Activated T-helper 1 cell treated with Interleukin-2 at 50 U/mL for 16 hours (primary cell): ENCODE measurements around the gene ARFGEF2.

Experiments
- DNase-seq: peaks from one replicate; pipeline ENCODE4 v3.0.0-alpha.2; 2020; ENCODE audit warnings: low read depth

The ARFGEF2 gene

DNA sequence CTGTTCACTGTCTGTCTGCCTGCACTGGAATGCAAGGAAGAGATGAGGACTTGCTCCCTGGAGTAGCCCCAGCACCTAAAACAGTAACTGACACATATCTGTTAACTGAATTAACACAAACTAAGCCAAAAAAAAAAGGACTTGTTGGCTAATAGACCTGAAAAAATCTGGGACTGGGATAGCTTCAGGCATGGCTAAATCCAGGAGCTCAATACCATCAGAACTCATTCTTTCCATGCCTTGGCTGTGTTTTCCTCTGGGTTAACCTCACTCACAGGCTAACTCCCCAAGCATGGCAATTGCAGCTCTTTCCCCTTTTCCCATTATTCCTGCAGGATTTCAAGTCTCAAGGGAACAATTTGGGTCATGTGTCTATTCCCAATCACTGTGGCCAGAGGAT lies 21.6 kb upstream of the ARFGEF2 start:
- DNase-seq = no peak

DNA sequence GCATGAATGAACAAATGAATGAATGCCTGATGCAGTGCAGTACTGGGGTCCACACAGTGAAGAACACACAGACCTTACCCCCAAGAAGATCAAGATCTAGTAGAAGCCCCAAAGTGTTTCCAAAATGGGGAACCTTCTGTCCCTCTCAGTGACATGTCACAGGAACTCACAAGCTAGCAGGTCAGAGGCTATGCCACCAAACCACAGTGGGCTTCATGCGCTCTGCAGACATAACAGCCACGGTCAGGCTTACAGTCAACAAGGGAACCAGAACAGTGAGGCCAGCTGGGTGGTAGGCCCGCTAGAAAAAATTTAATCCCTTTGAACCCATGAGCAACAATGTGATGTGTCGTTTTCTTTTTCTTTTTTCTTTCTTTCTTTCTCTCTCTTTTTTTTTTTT lies 20.2 kb upstream of the ARFGEF2 start:
- DNase-seq = no peak

- no peak for DNase-seq
Observed at GRCh38 chr20:48903705-48904104, 17.8 kb upstream of the ARFGEF2 start.

GRCh38 chr20:48904566-48905296 lies 16.8 kb upstream of the ARFGEF2 start:
- peak; percentile 29 for DNase-seq

DNA sequence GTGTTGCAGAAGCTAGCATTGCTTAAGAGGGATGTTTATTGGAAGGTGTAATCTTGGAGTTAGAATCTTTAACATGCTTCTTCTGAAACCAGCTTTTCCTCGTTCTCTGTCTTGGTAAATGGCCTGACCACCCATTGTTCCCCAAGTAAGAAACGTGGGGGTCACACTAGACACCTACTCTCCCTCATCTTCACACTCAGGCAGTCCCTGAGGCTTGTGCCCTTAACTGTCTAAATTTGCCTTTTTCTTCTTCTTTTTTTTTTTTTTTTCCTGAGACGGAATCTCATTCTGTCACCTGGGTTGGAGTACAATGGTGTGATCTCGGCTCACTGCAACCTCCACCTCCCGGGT lies 16.2 kb upstream of the ARFGEF2 start:
- DNase-seq = no peak

DNA sequence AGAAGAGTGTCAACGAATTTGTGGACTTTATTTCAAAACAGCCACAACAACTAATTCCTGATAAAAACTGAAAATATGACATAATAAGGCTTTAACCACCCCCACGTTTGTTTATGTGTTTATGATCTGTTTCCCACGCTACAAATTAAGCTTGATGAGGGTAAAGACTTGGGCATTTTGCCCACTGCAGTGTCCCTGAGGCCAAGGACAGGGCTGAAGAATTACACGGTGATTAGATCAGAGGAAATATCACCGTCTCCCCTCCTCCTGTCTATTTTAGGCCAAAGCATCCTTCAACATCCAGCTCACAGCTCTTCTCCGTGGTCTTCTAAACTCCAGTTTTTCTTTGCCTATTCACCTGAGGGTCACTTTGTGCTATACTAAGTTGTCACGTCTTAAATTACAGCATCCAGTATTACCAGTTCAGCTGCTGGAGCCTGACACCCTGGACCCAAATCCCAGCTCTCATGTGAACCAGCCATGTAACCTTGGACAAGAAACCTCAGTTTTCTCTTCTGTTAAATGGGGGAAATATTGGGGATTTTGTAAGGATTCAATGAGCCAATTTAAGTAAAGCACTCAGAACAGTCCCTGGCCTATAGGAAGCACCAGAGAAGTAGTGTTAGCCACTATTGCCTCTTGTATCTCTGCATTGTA lies 15.2 kb upstream of the ARFGEF2 start:
- no peak for DNase-seq

DNA sequence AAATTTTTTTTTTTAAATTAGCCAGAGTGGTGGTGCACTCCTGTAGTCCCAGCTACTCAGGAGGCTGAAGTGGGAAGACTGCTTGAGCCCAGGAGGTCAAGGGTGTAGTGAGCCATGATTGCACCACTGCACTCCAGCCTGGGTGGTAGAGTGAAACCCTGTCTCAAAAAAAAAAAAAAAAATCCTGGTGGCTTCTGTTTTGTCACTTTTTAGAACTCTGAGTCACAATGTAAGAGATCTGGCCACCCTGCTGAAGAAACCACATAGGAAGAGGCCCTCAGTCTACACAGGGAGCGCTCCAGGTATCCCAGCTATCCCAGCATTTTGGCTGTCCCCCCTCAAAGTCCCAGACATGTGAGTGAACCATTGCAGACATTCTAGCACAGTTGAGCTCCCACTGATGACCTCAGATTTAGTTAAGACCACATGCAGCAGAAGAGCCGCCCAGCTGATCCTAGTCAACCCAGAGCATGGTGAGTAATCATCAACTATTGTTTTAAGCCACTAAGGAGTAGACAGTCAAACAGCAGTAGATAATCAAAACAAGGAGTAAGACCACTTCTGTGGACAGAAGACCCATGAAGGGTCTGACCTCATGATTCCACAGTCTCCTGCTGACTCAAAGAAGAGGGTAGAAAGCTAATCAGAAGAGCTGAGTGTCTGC lies 12.7 kb upstream of the ARFGEF2 start:
- no peak for DNase-seq

DNA sequence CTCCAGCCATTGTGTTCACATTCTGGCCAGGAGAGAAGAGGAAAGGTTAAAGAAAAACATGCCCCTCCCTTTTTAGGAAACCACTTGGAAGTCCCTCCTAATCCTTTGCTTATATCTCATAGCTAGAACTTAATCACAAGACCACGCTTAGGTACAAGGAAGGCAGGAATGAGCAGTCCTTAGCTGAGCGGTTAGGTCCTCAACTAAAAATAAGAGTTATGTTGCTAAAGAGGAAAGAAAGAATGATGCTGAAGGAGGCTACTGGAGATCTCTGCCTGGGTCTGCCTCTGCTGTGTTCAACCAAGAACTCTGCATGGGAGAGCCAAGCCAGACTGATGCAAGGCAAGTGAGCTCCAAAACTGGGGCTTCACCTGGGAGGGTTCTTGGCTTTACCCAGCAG lies 11.6 kb upstream of the ARFGEF2 start:
- no peak for DNase-seq

GRCh38 chr20:48910347-48910781 lies 11.1 kb upstream of the ARFGEF2 start:
- no peak for DNase-seq

GRCh38 chr20:48912065-48912464 lies 9.4 kb upstream of the ARFGEF2 start:
- no peak for DNase-seq

DNA sequence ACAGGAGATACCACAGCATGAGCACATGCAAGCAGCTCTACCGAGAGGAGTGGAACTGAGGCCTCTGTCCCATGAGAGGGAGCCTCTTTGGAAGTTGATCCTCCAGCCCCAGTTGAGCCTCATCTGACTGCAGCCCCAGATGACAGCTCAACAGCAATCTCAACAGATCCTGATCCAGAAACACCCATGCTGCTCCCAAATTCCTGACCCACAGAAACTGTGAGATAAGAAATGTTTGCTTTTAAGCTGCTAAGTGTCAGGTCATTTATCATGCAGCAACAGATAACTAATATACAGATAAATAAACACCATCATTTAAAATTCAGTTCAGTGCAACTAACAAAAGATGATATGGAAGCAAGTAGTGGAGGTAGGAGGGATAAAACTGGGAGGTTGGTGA lies 4.8 kb upstream of the ARFGEF2 start:
- DNase-seq = no peak

DNA sequence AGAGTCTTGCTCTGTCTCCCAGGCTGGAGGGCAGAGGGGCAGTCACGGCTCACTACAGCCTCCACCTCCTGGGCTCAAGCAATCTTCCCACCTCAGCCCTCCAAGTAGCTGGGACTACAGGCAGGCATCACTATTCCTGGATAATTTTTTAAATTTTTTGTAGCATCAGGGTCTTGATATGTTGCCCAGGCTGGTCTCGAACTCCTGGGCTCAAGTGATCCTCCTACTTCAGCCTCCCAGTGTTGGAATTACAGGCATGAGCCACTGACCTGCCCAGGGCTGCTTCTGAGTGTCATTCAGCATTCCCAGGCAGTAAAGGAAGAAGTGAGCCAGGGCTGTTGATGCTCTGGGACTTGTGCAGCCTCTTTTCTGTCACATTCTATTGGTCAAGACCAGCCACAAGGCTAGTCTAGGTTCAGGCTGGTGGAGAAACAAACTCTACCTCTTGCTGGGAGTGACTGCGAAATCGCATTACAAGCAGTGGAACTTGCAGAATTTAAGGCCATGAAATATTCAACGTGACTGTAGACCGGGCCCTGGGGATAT lies 2.1 kb upstream of the ARFGEF2 start:
- no peak for DNase-seq

GRCh38 chr20:48919882-48920526 lies 1.5 kb upstream of the ARFGEF2 start:
- no peak for DNase-seq

DNA sequence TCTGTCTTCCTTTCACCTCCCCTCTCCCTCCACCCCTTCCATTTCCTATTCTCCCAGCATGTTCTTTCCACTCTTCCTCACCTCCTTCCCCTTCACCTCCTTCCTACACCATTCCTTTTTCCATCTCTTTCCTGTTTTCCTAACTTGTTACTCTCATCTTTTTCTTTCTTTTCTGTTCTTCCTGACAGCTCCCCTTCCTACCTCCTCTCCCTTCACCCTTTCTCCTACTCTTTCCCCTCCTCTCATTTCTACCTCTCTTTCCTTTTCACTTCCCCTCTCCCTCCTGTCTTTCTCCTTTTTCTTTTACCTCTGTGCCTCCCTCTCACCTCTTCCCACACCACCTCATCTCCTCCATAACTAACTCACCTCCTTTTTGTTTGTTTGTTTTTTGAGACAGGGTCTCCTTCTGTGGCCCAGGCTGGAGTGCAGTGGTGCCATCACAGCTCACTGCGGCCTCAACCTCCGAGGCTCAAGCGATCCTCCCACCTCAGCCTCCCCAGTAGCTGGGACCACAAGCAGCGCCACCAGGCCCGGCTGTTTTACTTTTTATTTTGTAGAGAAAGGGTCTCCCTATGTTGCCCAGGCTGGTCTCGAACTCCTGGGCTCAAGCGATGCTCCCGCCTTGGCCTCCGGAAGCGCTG lies 864 bp upstream of the ARFGEF2 start:
- DNase-seq = no peak

DNA sequence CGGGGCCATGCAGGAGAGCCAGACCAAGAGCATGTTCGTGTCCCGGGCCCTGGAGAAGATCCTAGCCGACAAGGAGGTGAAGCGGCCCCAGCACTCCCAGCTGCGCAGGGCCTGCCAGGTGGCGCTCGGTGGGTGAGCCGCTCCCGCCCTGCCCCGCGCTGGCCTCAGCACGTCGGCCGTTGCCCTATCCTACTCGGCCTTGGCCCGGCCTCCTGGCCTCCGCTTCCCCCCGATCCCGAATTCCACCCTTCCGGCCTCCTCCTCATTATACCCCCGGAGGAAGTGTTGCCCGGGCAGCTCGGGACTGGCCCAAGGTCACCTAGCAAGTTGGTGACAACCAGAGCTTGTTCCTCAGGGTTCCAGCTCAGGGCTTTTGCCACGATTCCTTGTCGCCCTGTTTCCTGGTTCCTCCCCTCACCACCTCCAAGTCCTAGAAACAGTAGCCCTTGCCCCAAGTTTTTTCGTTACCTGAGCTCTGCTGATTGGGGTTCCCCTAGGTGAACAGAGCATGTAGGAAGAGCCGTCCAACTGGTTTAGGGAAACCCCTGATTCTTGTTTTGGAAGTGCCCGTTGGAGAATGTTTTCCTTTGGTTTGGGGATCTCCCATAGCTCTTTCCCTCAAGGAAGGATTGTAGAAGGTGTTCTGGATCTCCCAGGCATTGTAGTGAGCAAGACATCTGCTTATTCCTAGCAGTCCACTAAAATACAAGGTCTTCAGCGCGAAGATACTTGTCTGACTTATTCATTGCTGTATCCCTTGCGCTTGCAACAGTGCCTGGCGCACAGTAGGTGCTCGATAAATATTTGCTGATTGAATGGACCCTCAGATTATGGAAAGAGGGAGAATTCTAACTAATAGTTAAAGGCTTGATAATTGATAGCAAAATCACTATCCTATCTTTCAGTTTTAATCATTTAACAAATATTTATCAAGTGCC lies 641 bp downstream of the ARFGEF2 start:
- no peak for DNase-seq

DNA sequence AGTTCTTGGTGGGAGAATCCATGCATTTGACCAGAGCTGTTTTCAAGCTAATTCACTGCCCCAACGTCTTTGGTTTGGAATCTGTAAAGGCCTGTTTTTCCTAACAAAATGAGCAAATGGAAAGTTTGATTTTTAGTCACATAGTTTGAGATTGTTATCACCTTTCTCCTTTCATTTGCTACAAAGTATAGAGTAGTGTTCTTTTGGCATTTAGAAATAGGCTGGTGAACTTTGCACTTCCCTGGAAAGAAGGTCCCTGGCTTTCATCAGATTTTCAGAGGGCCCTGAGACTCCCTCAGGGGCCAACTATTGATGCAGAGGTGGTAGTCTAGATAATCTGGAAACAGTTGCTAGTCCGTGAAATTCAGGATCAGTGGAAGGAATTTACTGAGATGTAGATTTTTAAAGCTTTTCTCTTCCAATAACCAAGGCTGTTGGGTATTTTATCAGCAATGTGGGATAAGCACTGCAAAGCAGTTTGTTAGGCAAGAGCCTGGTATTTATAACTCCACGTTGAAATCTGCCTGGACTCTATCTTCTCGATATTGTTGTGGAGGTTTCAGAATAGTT lies 1.7 kb downstream of the ARFGEF2 start:
- no peak for DNase-seq

DNA sequence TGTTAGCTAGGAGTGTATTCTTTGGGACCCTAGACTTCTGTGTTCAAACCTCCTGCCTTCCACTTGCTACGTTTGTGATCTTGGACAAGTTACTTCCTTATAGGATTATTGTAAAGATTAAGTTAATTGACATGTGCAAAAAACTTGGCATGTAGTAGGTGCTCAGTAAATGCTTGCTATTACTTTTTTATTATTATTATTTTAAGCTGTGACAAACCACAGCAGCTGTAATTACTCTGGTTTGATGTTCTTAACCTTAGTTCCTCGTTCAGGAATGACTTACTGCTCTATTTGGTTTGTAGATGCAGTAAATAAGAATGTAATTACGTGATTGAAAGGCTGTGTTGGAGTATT lies 3.2 kb downstream of the ARFGEF2 start:
- no peak for DNase-seq

DNA sequence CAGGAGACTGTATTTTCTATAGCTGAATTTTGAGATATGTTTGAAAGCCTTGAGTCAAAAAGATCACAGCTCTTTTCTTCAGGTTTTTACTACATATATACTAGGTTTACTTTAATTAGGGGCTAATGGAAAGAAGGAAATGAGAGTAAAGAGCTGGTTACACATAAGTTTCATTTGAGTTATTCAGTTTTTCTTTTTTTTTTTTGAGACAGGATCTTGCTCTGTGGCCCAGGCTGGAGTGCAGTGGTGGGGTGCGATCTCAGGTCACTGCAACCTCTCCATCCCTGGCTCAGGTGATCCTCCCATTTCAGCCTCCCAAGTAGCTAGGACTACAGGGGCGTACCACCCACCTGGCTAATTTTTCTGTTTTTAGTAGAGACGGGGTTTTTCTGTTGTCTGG lies 4.8 kb downstream of the ARFGEF2 start:
- DNase-seq = no peak

GRCh38 chr20:48926821-48927220 lies 5.3 kb downstream of the ARFGEF2 start:
- no peak for DNase-seq

- no peak for DNase-seq
Observed at GRCh38 chr20:48928832-48929725, 7.6 kb downstream of the ARFGEF2 start.
